Testis (tissue), 2 donors: Measurements from ENCODE around the gene SLC25A44.

Source experiments
- CTCF ChIP-seq, 3 experiments: fragments of 450-650 bp in 2 of 3; fragments of 200-600 bp in 1 of 3; sonication (generic) in 1 of 3; IDR thresholded peaks; one replicate each; pipeline ENCODE4 v1.5.1; 2016 to 2019; ENCODE audit warnings: antibody characterized with exemption in 3 of 3, mild to moderate bottlenecking in 2 of 3, moderate library complexity in 1 of 3
- POLR2A ChIP-seq: fragments of 450-650 bp; IDR thresholded peaks from one replicate; pipeline ENCODE4 v1.6.1; 2017; ENCODE audit warnings: antibody characterized with exemption, mild to moderate bottlenecking, moderate library complexity

- TF ChIP-seq POLR2A = no peak
- TF ChIP-seq CTCF (IDR thresholded peaks at IDR 0.05) = no peak
Observed at GRCh38 chr1:156162430-156163037, 31.4 kb upstream of the SLC25A44 start.
